ENCODE results near the gene GRK1. TPM values are rescaled to one million over a fixed set of nuclear protein-coding genes. Genes with fewer than 3 reads are reported as not detected.

GRK1 gene
- total RNA-seq (2022) (not detected in 2 replicates), Bru-seq, nascent RNA (not detected), BruChase-seq, experiment 1, labeled RNA remaining after a 6-hour chase (not detected), BruChase-seq, experiment 2, labeled RNA remaining after a 2-hour chase (not detected)
- long read RNA-seq: 0 reads

DNA sequence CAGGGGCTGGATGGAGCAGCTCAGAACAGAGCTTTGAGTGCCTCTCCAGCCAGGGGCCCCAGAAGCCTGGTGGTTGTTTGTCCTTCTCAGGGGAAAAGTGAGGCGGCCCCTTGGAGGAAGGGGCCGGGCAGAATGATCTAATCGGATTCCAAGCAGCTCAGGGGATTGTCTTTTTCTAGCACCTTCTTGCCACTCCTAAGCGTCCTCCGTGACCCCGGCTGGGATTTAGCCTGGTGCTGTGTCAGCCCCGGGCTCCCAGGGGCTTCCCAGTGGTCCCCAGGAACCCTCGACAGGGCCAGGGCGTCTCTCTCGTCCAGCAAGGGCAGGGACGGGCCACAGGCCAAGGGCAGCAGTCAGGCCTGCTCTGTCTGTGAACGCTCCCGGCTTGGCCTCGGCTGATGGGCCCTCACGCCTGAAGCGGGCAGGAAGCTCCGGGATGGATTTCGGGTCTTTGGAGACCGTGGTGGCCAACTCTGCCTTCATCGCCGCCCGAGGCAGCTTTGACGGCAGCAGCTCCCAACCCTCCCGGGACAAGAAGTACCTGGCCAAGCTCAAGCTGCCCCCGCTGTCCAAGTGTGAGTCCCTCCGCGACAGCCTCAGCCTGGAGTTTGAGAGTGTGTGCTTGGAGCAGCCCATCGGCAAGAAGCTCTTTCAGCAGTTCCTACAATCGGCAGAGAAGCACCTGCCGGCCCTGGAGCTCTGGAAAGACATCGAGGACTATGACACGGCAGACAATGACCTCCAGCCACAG, at the start of gene GRK1:
Gene GRK1, plus strand, starts transcription at position 269 of the 751 bp plus-strand sequence. Its CDS starts 168 bp downstream, at position 437.
- Mint-ChIP-seq H3K27ac (ENCODE audit: low read depth, unreplicated experiment) (no peak within 1 kb of the TSS), H3K36me3 (ENCODE audit: insufficient read depth, unreplicated experiment) (peaks cover 6% of the 10 kb centered on the region), H3K9me3 (ENCODE audit: unreplicated experiment) (peaks cover 4% of the 10 kb centered on the region), H3K4me1 (ENCODE audit: insufficient read depth, unreplicated experiment) (no peaks in the 10 kb centered on the region), H3K27me3 (ENCODE audit: insufficient read depth, unreplicated experiment) (no peaks in the 10 kb centered on the region), H3K4me3 (ENCODE audit: unreplicated experiment) (no peak within 1 kb of the TSS)
- BruUV-seq (replicated peaks): no TSS peak
- ChIA-PET POLR2A (no interaction called here), CTCF (interaction anchor here (0.6 to 0.9 kb wide), 2 partner anchors 57 to 171 kb away, joined by 3 to 5 read pairs; no protein-coding TSS in a partner anchor)
- intact Hi-C loops (cut with micrococcal nuclease): no loop called here
- no peak for DNase-seq (ENCODE audit: unreplicated experiment)
- TF ChIP-seq, protein P1, sequence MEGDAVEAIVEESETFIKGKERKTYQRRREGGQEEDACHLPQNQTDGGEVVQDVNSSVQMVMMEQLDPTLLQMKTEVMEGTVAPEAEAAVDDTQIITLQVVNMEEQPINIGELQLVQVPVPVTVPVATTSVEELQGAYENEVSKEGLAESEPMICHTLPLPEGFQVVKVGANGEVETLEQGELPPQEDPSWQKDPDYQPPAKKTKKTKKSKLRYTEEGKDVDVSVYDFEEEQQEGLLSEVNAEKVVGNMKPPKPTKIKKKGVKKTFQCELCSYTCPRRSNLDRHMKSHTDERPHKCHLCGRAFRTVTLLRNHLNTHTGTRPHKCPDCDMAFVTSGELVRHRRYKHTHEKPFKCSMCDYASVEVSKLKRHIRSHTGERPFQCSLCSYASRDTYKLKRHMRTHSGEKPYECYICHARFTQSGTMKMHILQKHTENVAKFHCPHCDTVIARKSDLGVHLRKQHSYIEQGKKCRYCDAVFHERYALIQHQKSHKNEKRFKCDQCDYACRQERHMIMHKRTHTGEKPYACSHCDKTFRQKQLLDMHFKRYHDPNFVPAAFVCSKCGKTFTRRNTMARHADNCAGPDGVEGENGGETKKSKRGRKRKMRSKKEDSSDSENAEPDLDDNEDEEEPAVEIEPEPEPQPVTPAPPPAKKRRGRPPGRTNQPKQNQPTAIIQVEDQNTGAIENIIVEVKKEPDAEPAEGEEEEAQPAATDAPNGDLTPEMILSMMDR (IDR thresholded peaks at IDR 0.05; ENCODE audit: unreplicated experiment): no peak

- no peaks in the 10 kb centered on the region for H3K27me3 Mint-ChIP-seq (ENCODE audit: insufficient read depth, unreplicated experiment)
- ChIA-PET CTCF (no interaction called here), POLR2A (no interaction called here)
- H3K4me1 Mint-ChIP-seq (ENCODE audit: insufficient read depth, unreplicated experiment): no peaks in the 10 kb centered on the region
- no peak overlapping the region for H3K27ac Mint-ChIP-seq (ENCODE audit: low read depth, unreplicated experiment)
- no TSS peak for BruUV-seq (replicated peaks)
- no peak for DNase-seq (ENCODE audit: unreplicated experiment)
- TF ChIP-seq, protein P1 (IDR thresholded peaks at IDR 0.05; ENCODE audit: unreplicated experiment): no peak
- no peak overlapping the region for H3K4me3 Mint-ChIP-seq (ENCODE audit: unreplicated experiment)
- H3K9me3 Mint-ChIP-seq (ENCODE audit: unreplicated experiment): no peaks in the 10 kb centered on the region
- intact Hi-C loops (cut with micrococcal nuclease): no loop called here
- H3K36me3 Mint-ChIP-seq (ENCODE audit: insufficient read depth, unreplicated experiment): peaks cover 21% of the 10 kb centered on the region
Observed at GRCh38 chr13:113617961-113618360, 49.1 kb upstream of the GRK1 start.

- no TSS peak for BruUV-seq (replicated peaks)
Observed at GRCh38 chr13:113618455-113618854, 48.6 kb upstream of the GRK1 start.

GRCh38 chr13:113620036-113620796, 46.8 kb upstream of the GRK1 start:
- intact Hi-C loops (cut with micrococcal nuclease): no loop called here
- Mint-ChIP-seq H3K4me1 (ENCODE audit: insufficient read depth, unreplicated experiment) (no peaks in the 10 kb centered on the region), H3K4me3 (ENCODE audit: unreplicated experiment) (no peak overlapping the region), H3K36me3 (ENCODE audit: insufficient read depth, unreplicated experiment) (peaks cover 35% of the 10 kb centered on the region), H3K27me3 (ENCODE audit: insufficient read depth, unreplicated experiment) (no peaks in the 10 kb centered on the region), H3K9me3 (ENCODE audit: unreplicated experiment) (no peaks in the 10 kb centered on the region), H3K27ac (ENCODE audit: low read depth, unreplicated experiment) (no peak overlapping the region)
- ChIA-PET CTCF (no interaction called here), POLR2A (no interaction called here)
- DNase-seq (ENCODE audit: unreplicated experiment): no peak
- no TSS peak for BruUV-seq (replicated peaks)
- TF ChIP-seq, protein P1 (IDR thresholded peaks at IDR 0.05; ENCODE audit: unreplicated experiment): no peak

More at GRCh38 chr13:113618455-113618854, 48.6 kb upstream of the GRK1 start:
- no peaks in the 10 kb centered on the region for H3K27me3 Mint-ChIP-seq (ENCODE audit: insufficient read depth, unreplicated experiment)
- no peaks in the 10 kb centered on the region for H3K4me1 Mint-ChIP-seq (ENCODE audit: insufficient read depth, unreplicated experiment)
- DNase-seq (ENCODE audit: unreplicated experiment): no peak
- CTCF ChIA-PET: no interaction called here
- H3K9me3 Mint-ChIP-seq (ENCODE audit: unreplicated experiment): no peaks in the 10 kb centered on the region
- no peak overlapping the region for H3K4me3 Mint-ChIP-seq (ENCODE audit: unreplicated experiment)
- TF ChIP-seq, protein P1 (IDR thresholded peaks at IDR 0.05; ENCODE audit: unreplicated experiment): no peak
- peaks cover 26% of the 10 kb centered on the region for H3K36me3 Mint-ChIP-seq (ENCODE audit: insufficient read depth, unreplicated experiment)
- intact Hi-C loops (cut with micrococcal nuclease): no loop called here
- no peak overlapping the region for H3K27ac Mint-ChIP-seq (ENCODE audit: low read depth, unreplicated experiment)
- POLR2A ChIA-PET: no interaction called here
